GM23338 (cell line): ENCODE measurements around the gene DYSF. TPM values are rescaled to one million over a fixed set of nuclear protein-coding genes. Genes with fewer than 3 reads are reported as not detected.

ENCODE experiments used
- ZNF462 ChIP-seq: fragments of 250-450 bp; sonication (Bioruptor Pico); IDR thresholded peaks from 2 replicates; pipeline ENCODE4 v1.5.0; 2020; ENCODE audit warnings: mild to moderate bottlenecking, moderate library complexity
- polyA plus RNA-seq: library from polyadenylated mRNA; unstranded; fragments of >200 nt; fragmentation: Nextera tagmentation; extraction: Ambion mirVana; gene quantifications from 2 replicates; pipeline ENCODE4 v1.2.1, GENCODE V29; 2016
- total RNA-seq: library from RNA; depleted of rRNA; stranded (reverse); fragments of >200 nt; shearing (Covaris generic); gene quantifications from 2 replicates; pipeline ENCODE4 v1.2.3, GENCODE V29; 2014
- TF ChIP-seq, protein P1 (sequence below): IDR thresholded peaks from one replicate; pipeline ENCODE4 v1.6.1; 2018; ENCODE audit warnings: antibody characterized with exemption; ENCODE audit not compliant: unreplicated experiment

The DYSF gene
- total and polyA plus RNA-seq, 2 experiments from 2014 or later = 7.3 to 21.3 TPM

GRCh38 chr2:71700658-71701397 lies 247.5 kb downstream of the DYSF start (continued):
- no peak for TF ChIP-seq ZNF462 (CRISPR knock-in tag)
- TF ChIP-seq, protein P1, sequence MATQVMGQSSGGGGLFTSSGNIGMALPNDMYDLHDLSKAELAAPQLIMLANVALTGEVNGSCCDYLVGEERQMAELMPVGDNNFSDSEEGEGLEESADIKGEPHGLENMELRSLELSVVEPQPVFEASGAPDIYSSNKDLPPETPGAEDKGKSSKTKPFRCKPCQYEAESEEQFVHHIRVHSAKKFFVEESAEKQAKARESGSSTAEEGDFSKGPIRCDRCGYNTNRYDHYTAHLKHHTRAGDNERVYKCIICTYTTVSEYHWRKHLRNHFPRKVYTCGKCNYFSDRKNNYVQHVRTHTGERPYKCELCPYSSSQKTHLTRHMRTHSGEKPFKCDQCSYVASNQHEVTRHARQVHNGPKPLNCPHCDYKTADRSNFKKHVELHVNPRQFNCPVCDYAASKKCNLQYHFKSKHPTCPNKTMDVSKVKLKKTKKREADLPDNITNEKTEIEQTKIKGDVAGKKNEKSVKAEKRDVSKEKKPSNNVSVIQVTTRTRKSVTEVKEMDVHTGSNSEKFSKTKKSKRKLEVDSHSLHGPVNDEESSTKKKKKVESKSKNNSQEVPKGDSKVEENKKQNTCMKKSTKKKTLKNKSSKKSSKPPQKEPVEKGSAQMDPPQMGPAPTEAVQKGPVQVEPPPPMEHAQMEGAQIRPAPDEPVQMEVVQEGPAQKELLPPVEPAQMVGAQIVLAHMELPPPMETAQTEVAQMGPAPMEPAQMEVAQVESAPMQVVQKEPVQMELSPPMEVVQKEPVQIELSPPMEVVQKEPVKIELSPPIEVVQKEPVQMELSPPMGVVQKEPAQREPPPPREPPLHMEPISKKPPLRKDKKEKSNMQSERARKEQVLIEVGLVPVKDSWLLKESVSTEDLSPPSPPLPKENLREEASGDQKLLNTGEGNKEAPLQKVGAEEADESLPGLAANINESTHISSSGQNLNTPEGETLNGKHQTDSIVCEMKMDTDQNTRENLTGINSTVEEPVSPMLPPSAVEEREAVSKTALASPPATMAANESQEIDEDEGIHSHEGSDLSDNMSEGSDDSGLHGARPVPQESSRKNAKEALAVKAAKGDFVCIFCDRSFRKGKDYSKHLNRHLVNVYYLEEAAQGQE = no peak
